Fibroblast of lung (primary cell): ENCODE results near the gene SYS1. TPM values are rescaled to one million over a fixed set of nuclear protein-coding genes. Genes with fewer than 3 reads are reported as not detected.

Experiments used
- DNase-seq, 2 donors: peaks; one replicate each; pipeline versions ENCODE4 v3.0.0 to v3.0.0-alpha.2; 2010; ENCODE audit warnings: low read depth in 2 of 2
- H2AFZ ChIP-seq: 2 replicates; pipeline ENCODE4 v1.5.1; 2012; ENCODE audit warnings: low read length, control low read depth, inconsistent platforms
- H3K27ac ChIP-seq: 2 replicates; pipeline ENCODE4 v1.5.1; 2011; ENCODE audit warnings: low read length, control low read depth; ENCODE audit not compliant: insufficient read depth
- H3K27me3 ChIP-seq: 2 replicates; pipeline ENCODE4 v1.5.1; 2011; ENCODE audit warnings: mild to moderate bottlenecking, low read length; ENCODE audit not compliant: control insufficient read depth, insufficient read depth
- H3K36me3 ChIP-seq: 2 replicates; pipeline ENCODE4 v1.5.1; 2011; ENCODE audit warnings: low read length; ENCODE audit not compliant: control insufficient read depth, insufficient read depth
- H3K4me1 ChIP-seq: 2 replicates; pipeline ENCODE4 v1.5.1; 2011; ENCODE audit warnings: low read length; ENCODE audit not compliant: control insufficient read depth, insufficient read depth; ENCODE audit errors: extremely low read depth
- H3K4me2 ChIP-seq: 2 replicates; pipeline ENCODE4 v1.5.1; 2011; ENCODE audit warnings: low read length, control low read depth; ENCODE audit not compliant: insufficient read depth; ENCODE audit errors: extremely low read depth
- H3K4me3 ChIP-seq, 4 experiments: fragments of 200-600 bp in 1 of 4; sonication (generic) in 1 of 4; replicated peaks in 1 of 4; 2 replicates each; pipeline ENCODE4 v1.5.1; 2011 to 2016; ENCODE audit warnings: low read length in 4 of 4, low read depth in 3 of 4, mild to moderate bottlenecking in 3 of 4, control low read depth in 2 of 4, inconsistent platforms in 1 of 4, mixed read lengths in 1 of 4; ENCODE audit not compliant: insufficient read depth in 1 of 4; ENCODE audit errors: control extremely low read depth in 1 of 4
- H3K79me2 ChIP-seq: 2 replicates; pipeline ENCODE4 v1.5.1; 2012; ENCODE audit warnings: mild to moderate bottlenecking, low read length, inconsistent platforms; ENCODE audit not compliant: control insufficient read depth, insufficient read depth
- H3K9ac ChIP-seq: 2 replicates; pipeline ENCODE4 v1.5.1; 2011; ENCODE audit warnings: mild to moderate bottlenecking, low read length, control low read depth; ENCODE audit not compliant: insufficient read depth
- H3K9me3 ChIP-seq: 2 replicates; pipeline ENCODE4 v1.5.1; 2012; ENCODE audit warnings: low read depth, low read length; ENCODE audit not compliant: control insufficient read depth, insufficient read depth
- H4K20me1 ChIP-seq: 2 replicates; pipeline ENCODE4 v1.5.1; 2011; ENCODE audit warnings: low read length; ENCODE audit not compliant: control insufficient read depth, insufficient read depth; ENCODE audit errors: extremely low read depth
- EZH2 ChIP-seq: IDR thresholded peaks from 2 replicates; pipeline ENCODE4 v1.5.1; 2012; ENCODE audit warnings: low read length, control low read depth, mild to moderate bottlenecking; ENCODE audit errors: missing control alignments
- polyA plus RNA-seq, 2 donors: library from polyadenylated mRNA; depleted of rRNA in 1 of 2; stranded (reverse) in 1 of 2; unstranded in 1 of 2; fragments of >200 nt; gene quantifications; 2 replicates each; pipeline ENCODE4 v1.2.1, GENCODE V29; 2011 to 2012; ENCODE audit warnings: missing spikeins in 1 of 2
- total RNA-seq: library from RNA; depleted of rRNA; stranded (reverse); fragments of >200 nt; gene quantifications from 2 replicates; pipeline ENCODE4 v1.2.1, GENCODE V29; 2014
- TF ChIP-seq, protein P1 (sequence below), 2 donors: IDR thresholded peaks in 1 of 2; conservative IDR thresholded peaks in 1 of 2; 1 replicate in 1 of 2; 2 replicates in 1 of 2; pipeline ENCODE4 v1.5.1; 2011 to 2012; ENCODE audit warnings: low read length in 2 of 2, control low read depth in 1 of 2, inconsistent platforms in 1 of 2, low read depth in 1 of 2, mild to moderate bottlenecking in 1 of 2

Gene SYS1
- total and polyA plus RNA-seq, 2 donors (not counting 1 experiment from before 2014, with no cell fraction given) = 20.5 to 23.4 TPM

- no peak overlapping the region for H2AFZ ChIP-seq
- H3K9me3 ChIP-seq = no peaks in the 10 kb centered on the region
- peaks cover 17% of the 10 kb centered on the region for H3K27me3 ChIP-seq
- H3K79me2 ChIP-seq = no peaks in the 10 kb centered on the region
- TF ChIP-seq, protein P1, sequence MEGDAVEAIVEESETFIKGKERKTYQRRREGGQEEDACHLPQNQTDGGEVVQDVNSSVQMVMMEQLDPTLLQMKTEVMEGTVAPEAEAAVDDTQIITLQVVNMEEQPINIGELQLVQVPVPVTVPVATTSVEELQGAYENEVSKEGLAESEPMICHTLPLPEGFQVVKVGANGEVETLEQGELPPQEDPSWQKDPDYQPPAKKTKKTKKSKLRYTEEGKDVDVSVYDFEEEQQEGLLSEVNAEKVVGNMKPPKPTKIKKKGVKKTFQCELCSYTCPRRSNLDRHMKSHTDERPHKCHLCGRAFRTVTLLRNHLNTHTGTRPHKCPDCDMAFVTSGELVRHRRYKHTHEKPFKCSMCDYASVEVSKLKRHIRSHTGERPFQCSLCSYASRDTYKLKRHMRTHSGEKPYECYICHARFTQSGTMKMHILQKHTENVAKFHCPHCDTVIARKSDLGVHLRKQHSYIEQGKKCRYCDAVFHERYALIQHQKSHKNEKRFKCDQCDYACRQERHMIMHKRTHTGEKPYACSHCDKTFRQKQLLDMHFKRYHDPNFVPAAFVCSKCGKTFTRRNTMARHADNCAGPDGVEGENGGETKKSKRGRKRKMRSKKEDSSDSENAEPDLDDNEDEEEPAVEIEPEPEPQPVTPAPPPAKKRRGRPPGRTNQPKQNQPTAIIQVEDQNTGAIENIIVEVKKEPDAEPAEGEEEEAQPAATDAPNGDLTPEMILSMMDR (conservative IDR thresholded peaks at IDR 0.05 in 1 of 2, IDR thresholded peaks at IDR 0.05 in 1 of 2; ENCODE audit: low read depth in 1 of 2, low read length in 2 of 2) = no peak
- TF ChIP-seq EZH2 = peak; percentile 59
- no peak overlapping the region for H3K4me2 ChIP-seq
- no peak overlapping the region for H3K9ac ChIP-seq
- DNase-seq = no peak
- H3K27ac ChIP-seq = no peak overlapping the region
- no peaks in the 10 kb centered on the region for H3K4me1 ChIP-seq
- no peak overlapping the region for H3K4me3 ChIP-seq
- H4K20me1 ChIP-seq = no peaks in the 10 kb centered on the region
- no peaks in the 10 kb centered on the region for H3K36me3 ChIP-seq
Measured at GRCh38 chr20:45316150-45317080, 46.5 kb upstream of the SYS1 start.

- Histone ChIP-seq H3K79me2 (no peaks in the 10 kb centered on the region), H3K9me3 (no peaks in the 10 kb centered on the region), H3K9ac (no peak overlapping the region), H3K4me2 (no peak overlapping the region), H2AFZ (no peak overlapping the region), H3K4me1 (no peaks in the 10 kb centered on the region), H3K27ac (no peak overlapping the region), H3K36me3 (no peaks in the 10 kb centered on the region), H3K27me3 (peaks cover 17% of the 10 kb centered on the region), H3K4me3 (no peak overlapping the region), H4K20me1 (no peaks in the 10 kb centered on the region)
- TF ChIP-seq, protein P1 (conservative IDR thresholded peaks at IDR 0.05 in 1 of 2, IDR thresholded peaks at IDR 0.05 in 1 of 2; ENCODE audit: low read depth in 1 of 2, low read length in 2 of 2) = no peak
- no peak for TF ChIP-seq EZH2
- DNase-seq = no peak
Measured at GRCh38 chr20:45317826-45318225, 45.1 kb upstream of the SYS1 start.

DNA sequence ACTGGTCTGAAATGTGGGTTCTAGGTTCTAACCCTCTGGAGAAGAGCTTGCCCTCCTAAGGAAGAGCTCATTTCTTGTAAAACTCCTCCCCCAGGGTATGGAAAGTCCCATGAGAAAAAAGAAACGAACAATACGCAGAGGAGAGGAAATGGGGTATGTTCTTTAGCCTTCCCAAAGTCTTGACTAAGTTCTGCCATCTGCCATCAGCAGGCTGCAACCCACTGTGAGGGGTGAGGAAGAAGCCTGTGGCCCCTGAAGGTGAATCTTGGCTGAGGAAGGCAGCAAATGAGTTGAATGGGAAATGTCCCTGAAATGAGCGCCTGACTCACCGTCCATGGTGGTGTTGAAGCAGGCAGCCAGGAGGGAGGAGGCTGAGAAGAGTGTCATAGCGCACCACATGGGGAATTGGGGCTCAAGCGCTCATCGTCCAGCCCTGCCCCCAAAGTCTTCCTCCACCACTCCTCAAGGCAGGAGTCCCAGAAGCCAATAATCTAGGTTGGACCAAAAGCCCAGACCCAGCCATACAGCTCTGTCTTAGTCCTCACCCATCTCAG, 44.5 kb upstream of the SYS1 start:
- Histone ChIP-seq H3K36me3 (no peaks in the 10 kb centered on the region), H3K79me2 (no peaks in the 10 kb centered on the region), H3K27ac (no peak overlapping the region), H3K9ac (no peak overlapping the region), H3K4me3 (no peak overlapping the region), H3K4me1 (no peaks in the 10 kb centered on the region), H4K20me1 (no peaks in the 10 kb centered on the region), H3K4me2 (no peak overlapping the region), H2AFZ (no peak overlapping the region), H3K9me3 (no peaks in the 10 kb centered on the region), H3K27me3 (peaks cover 17% of the 10 kb centered on the region)
- TF ChIP-seq, protein P1 (conservative IDR thresholded peaks at IDR 0.05 in 1 of 2, IDR thresholded peaks at IDR 0.05 in 1 of 2; ENCODE audit: low read depth in 1 of 2, low read length in 2 of 2) = no peak
- TF ChIP-seq EZH2 = no peak
- DNase-seq = no peak
